Hematopoietic multipotent progenitor cell treated with erythropoietin and hydrocortisone succinate and interleukin-3 and kit ligand, for 4 days (in vitro differentiated cells): Measurements from ENCODE around the gene LGALS16.
"Not testable (repeated sequence)": the region's sequence is repeated elsewhere in the genome, so short reads cannot be mapped to it uniquely, and the experiment has no call there.

Source experiments
- DNase-seq: peaks from one replicate; pipeline ENCODE4 v3.0.0-alpha.2; 2015

LGALS16 gene, protein sequence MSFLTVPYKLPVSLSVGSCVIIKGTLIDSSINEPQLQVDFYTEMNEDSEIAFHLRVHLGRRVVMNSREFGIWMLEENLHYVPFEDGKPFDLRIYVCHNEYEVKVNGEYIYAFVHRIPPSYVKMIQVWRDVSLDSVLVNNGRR

DNA sequence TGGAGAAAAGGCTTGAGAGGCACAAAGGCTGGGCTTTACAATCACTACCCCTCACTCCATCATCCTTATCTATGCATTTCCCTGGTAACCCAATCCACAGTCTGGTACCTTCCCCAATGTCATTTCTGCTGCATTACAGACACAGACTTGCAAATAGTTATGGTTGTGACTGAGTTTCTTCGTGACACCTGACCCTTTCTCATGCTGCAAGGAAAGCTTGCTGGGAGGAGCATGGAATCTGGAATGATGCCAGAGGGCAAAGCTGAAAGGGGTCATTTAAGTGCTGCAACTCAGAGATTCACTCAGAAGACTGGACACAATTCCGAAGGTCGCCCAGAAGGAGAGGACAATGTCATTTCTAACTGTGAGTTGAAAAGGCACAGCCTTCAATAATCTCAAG, at the start of gene LGALS16:
Gene LGALS16, plus strand, starts transcription at position 301 of the 400 bp plus-strand sequence. Its CDS starts 49 bp downstream, at position 350.
- no peak for DNase-seq

DNA sequence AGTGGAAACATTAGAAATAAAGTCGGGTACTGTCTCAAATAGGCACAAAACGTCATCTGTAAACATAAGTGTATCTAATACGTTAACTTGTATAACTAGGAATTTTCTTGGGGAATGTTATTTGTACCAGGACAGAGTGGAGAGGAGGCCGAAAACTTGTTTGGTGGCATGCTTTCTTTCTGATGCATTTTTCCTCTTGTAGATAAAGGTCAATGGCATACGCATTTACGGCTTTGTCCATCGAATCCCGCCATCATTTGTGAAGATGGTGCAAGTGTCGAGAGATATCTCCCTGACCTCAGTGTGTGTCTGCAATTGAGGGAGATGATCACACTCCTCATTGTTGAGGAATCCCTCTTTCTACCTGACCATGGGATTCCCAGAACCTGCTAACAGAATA, 48.7 kb upstream of the LGALS16 start:
- no peak for DNase-seq

DNA sequence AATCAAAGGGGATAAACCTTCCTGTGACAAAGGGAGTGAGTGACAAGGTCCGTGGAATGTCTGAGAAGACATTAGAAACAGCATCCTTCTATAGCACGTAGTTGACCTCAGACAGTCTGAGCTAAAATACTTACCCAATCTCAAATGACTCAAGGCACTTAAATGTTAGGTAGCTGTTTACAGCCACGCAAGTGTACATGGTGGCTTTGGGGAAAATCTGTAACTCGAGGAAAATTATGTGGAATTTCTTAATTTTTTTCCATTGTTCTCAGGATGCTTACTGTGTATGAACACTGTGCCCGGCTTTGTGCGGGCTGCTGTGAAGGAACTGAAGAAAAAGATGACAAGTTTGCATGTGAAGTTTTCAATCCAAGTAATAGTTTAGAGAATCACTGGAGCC, 48.2 kb upstream of the LGALS16 start:
- no peak for DNase-seq

DNA sequence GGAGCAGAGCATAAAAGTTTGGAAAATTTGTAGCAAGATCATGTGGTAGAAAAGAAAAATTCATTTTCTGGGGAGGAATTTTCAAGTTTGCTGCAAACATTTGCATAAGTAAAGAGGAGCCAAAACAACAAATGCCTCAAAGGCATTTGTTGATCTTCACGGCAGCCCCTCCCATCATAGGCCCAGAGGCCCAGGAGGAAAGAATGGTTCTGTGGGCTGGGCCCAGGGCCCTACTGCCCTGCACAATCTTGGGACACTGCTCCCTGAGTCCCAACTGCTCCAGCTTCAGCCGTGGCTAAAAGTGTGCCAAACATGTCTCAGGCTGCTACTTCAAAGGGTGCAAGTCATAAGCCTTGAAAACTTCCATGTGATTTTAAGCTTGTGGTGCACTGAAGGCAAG, 42.1 kb upstream of the LGALS16 start:
- DNase-seq = no peak

DNA sequence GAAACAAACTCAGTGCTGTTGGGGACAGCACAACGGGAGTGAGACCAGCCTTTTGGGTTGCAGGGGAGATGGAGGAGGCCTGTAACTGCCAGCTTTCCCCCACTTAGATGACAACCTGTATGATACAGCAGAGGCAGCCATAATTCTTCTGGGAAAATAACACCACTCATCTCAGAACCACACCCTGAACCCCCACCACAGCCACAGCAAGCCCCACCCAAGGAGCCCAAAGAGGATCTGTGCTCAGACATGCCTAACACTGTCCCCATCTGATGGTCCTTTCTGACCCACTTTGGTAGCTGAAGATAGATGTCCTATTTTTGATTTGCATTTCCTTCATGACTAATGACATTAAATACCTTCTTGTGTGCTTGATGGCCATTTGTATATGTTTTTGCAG, 38.0 kb upstream of the LGALS16 start:
- DNase-seq = no peak

DNA sequence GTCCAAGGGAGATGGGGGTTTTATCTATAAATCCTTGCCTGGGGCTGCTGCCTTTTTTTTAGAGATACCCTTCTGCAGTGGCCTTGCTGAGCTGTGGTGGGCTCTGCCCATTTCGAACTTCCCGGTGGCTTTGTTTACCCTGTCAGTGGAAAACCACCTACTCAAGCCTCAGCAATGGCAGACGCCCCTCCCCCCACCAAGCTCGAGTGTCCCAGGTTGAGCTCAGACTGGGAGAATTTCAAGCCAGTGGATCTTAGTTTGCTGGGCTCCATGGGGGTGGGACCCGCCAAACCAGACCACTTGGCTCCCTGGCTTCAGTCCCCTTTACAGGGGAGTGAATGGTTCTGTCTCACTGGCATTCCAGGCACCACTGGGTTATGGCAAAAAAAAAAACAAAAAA, 31.8 kb upstream of the LGALS16 start:
- DNase-seq = no peak

DNA sequence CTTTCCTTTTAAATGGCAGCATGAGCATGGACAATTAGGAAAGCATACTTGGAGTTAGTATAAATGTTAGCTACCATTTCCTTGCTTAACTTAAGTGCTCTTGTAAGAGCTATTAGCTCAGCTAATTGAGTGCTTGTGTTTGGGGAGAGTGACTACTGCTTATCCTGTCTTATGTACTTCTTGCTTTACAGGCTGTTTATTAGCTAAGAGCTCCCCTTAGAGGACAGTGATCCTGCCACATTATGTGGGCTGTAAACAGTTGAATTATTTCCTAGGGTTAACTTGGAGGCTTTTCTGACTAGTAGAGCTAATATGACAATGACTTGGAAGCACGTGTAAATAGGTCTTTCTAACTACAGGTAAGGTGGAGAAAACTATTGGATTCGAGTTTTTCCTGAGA, 28.1 kb upstream of the LGALS16 start:
- peak; percentile 17 for DNase-seq

DNA sequence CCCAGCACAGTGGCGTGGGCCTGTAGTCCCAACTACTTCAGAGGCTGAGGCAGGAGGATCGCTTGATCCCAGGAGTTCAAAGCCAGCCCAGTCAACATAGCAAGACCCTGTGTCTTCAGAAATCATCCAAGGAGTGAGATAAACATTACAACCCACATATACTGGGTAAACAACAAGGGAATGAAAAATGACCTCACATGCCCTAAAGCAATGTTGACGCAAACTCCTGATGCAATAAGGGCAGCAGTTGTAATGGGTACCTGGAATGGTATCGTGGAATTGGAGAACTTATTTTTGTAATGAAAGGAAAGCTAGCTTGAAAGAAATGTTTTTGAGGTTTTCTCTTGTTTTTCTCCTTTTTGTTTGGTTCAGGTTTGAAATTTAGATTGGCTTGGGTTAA, 24.5 kb upstream of the LGALS16 start:
- DNase-seq = no peak

DNA sequence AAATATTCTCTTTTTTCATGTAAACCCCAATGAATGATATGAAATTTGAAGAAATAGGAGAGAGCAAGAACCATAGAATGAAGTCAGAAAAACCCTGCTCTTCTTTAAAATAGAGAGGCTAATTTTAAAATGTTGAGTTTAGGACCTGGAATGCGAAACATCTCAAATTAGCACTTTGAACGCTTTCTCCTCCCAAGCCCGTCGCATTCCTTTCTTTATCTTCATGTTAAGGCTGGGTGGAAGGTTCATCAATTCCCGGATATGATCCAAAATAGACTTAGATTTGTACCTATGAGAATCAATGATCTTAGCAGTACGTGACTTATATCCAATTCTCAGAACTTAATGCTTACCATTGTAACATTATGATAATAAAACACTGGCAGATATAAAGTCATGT, 24.1 kb upstream of the LGALS16 start:
- DNase-seq = no peak

DNA sequence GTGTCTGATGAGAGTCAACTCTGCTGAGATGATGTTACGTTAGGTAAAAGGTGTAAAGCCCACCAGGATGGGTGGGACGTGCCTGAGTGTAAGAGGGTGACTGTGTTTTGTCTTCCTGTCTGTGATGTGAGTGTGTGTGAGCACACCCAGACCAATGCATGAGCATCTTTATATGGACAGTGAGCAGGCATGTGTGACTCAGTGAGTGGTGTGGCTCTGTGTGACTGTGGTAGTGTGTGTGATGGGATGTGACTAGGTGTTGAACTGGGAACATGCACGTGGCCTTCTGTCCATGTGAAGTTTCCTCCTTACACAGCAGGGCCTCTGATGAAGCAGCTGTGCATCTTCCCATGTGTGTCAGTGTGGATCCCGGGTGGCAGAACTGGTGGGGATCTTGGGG, 17.8 kb upstream of the LGALS16 start:
- no peak for DNase-seq

DNA sequence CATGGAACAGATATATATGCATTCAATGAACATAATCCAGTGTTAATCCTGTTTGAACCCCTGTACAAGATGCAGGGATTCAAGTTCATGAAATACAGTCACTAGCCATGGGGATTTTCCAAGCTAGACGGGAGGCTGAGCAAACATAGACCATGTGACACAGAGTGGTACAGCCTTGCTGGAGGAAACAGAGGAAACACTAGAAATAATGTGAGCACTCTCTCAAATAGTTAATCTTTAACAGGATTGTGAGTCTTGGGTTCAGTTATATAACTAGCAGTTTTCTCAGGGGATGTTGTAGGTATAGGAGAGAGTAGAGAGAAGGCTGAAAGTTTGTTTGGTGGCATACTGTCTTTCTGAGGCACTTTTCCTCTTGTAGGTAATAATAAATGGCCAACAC, 13.9 kb upstream of the LGALS16 start:
- no peak for DNase-seq

DNA sequence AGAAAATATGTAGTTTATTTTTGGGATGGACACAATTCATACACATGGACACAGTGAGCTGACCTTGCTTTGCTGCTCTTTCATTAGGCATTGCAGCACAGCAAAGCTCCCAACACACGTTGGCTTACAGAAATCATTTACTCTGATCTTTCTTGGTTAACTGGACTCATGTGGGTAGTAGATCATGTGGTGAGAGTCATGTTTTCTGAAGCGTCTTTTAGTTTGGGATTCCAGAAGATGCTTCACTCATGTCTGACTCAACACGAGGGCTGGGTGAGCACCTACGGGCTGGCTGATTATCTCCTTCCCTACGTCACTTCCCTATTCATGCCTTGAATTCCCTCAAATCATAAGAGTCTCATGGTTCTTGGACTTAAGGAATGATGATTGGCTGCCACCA, 12.1 kb upstream of the LGALS16 start:
- DNase-seq = no peak

DNA sequence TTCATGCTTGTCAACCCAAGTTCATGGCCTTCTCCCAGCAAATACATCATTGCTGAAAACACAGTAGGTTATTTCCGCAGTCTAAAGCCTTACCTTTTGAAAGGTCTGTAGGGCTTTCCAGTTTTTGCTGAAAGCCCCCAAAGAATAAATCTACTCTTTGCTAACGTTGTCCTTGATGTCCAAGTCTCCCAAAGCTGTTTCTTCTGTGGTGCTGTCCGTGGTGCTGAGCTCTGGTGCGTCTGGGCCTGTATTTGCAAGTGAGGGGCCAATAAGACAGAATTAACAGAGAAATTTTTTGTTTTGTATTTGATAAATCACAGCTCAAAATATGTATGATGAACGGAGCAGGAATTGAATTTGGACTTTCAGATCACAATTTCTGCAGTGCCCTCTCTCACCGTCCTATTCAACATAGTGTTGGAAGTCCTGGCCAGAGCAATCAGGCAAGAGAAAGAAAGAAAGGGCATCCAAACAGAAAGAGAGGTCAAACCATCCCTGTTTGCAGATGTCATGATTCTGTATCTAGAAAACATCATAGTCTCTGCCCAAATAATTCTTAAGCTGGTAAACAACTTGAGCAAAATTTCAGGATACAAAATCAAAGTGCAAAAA, 9.8 kb upstream of the LGALS16 start:
- peak; percentile 58 for DNase-seq

DNA sequence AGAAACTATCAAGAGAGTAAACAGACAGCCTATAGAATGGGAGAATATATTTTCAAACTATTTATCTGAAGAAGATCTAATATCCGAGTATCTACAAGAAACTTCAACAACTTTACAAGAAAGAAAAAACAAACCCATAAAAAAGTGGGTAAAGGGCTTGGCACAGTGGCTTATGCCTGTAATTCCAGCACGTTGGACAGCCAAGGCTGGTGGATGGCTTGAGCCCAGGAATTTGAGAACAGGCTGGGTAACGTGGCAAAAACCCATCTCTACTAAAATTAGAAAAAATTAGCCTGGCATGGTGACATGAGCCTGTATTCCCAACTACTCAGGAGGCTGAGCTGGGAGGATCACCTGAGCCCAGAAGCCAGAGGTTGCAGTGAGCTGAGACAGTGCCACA, 7.8 kb upstream of the LGALS16 start:
- DNase-seq = no peak

DNA sequence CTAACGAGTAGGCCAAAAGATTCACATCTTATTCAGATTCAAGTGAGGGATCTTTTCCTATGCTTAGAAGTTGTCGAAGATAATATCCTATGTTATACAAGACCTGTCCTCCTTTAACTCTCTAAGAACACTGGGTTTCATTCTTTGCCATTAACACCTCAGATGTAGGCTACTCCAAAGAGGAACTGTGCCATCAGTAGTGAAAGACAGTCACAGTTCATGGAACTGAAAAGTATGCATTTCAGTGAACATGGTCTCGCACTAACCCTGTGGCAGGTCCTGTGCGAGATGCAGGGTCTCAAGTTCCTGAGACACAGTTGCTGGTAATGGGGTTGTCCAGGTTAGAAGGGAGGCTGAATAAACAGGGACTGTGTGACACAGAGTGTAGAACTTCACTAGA, 4.1 kb downstream of the LGALS16 start:
- DNase-seq = no peak

DNA sequence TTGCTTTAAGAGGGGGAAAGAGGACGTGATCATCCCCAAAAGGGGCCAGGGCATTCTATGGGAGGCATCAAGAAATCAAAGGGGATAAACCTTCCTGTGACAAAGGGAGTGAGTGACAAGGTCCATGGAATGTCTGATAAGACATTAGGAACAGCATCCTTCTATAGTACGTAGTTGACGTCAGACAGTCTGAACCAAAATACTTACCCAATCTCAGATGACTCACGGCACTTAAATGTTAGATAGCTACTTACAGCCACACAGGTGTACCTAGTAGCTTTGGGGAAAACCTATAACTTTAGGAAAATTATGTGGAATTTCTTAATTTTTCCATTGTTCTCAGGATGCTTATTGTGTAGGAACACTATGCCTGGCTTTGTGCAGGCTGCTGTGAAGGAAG, 4.9 kb downstream of the LGALS16 start:
- no peak for DNase-seq

DNA sequence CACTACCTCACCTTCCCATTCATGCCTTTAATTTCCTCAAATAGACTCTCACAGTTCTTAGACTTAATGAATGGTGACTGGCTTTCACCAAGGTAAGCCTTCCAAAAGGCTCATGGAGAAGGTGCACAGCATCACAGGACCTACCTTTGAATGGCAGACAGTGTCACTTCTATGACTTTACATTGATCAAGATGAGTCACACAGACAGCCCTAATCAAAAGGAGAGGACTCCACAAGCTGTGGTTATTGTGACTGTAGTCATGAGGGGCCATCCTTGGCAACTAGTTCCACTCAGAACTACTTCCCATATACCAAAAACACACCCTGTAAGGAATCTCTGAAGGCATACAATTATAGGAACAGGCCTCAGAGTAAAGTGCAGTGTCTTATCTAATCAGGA, 5.9 kb downstream of the LGALS16 start:
- DNase-seq = no peak

DNA sequence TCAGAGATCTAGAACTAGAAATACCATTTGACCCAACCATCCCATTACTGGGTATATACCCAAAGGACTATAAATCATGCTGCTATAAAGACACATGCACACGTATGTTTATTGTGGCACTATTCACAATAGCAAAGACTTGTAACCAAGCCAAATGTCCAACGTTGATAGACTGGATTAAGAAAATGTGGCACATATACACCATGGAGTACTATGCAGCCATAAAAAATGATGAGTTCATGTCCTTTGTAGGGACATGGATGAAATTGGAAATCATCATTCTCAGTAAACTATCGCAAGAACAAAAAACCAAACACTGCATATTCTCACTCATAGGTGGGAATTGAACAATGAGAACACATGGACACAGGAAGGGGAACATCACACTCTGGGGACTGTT, 14.1 kb downstream of the LGALS16 start:
- DNase-seq = not testable (repeated sequence)

DNA sequence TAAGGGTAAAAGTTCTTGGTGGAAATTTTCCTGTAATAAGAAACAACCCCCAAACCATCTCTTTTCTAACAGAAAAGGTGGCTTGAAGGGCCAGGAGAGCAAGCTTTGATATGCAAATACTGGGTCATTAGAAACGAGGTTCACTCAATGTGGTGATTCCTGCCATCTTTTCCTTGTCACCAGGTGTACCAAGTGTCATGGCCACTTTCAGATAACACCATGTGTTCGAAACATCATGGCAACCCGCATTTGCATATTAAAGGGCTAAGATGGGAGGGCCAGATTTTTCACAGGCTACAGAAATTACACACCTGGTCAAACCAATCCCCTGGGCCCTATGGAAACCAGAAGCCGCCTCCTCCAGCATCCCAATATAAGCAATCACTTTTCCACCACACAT, 15.3 kb downstream of the LGALS16 start:
- DNase-seq = no peak

DNA sequence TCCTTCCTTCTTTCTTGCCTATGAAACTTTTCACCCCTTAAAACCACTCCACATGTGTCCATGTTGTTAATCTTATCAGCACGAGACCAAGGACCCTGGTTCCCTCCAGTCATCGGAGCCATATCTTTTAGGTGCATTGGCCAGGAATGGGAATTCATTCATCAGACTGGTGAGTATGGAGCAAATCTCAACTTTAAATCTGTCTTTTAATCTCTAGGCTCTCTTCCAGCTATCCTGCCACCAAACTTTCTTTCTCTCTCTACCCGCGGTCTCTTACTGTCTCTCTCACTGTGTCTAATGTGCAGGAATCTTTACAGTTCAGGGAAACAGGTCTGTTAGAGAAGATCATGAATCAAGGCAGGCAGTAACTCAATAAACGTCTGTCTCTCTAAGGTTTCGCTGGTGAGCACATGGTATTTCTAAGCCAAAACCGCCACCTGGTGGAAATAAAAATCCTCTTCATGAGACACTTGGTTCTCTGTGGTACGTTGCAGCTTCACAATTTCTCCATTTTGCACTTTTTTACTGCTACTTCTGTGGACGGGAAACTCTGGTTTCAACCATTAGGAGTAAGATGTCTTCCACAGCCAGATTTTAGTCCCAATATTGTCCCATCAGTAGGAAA, 16.1 kb downstream of the LGALS16 start:
- DNase-seq = peak; percentile 84

DNA sequence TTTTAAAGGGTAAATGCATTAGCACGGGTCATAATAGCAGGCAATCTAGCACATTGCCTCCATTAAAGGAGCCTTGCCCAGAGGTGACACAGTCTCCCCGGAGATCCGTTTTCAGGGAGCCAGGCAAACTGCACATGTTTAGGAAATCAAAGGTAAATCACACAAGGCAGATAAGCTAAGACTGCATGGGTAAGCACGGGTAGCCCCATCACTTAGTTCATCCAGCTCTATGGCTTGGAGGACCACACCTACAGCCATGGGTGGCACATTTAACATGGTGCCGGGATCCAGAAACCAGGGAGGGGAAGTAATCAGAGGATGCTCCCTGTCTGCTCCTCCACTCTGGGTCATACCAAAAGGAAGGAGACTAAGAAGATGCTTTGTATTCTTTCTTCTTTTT, 16.8 kb downstream of the LGALS16 start:
- DNase-seq = no peak

DNA sequence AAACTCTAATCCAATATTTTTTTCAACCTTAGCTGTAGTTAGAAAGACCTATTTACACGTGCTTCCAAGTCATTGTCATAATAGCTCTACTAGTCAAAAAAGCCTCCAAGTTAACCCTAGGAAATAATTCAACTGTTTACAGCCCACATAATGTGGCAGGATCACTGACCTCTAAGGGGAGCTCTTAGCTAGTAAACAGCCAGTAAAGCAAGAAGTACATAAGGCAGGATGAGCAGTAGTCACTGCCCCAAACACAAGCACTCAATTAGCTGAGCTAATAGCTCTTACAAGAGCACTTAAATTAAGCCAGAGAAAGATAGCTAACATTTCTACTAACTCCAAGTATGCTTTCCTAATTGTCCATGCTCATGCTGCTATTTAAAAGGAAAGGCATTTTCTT, 18.1 kb downstream of the LGALS16 start:
- peak; percentile 63 for DNase-seq

DNA sequence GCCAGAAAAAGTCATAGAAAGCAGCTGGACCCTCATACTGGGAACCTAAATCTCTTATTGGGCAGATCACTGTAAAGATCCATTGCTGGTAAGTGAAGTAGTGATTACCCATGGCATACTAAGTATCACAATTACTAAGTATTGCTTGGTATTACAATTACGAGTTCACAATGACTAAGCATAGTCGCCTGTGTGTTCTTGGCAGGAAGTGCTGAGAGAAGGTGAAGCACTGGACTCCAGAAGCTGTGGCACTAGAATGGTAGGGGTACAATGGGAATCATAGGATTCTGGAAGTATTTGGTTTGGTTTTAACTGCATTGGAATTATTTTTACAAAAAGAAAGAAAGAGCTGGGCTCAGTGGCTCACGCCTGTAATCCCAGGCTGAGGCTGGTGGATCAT, 20.3 kb downstream of the LGALS16 start:
- DNase-seq = peak; percentile 35

DNA sequence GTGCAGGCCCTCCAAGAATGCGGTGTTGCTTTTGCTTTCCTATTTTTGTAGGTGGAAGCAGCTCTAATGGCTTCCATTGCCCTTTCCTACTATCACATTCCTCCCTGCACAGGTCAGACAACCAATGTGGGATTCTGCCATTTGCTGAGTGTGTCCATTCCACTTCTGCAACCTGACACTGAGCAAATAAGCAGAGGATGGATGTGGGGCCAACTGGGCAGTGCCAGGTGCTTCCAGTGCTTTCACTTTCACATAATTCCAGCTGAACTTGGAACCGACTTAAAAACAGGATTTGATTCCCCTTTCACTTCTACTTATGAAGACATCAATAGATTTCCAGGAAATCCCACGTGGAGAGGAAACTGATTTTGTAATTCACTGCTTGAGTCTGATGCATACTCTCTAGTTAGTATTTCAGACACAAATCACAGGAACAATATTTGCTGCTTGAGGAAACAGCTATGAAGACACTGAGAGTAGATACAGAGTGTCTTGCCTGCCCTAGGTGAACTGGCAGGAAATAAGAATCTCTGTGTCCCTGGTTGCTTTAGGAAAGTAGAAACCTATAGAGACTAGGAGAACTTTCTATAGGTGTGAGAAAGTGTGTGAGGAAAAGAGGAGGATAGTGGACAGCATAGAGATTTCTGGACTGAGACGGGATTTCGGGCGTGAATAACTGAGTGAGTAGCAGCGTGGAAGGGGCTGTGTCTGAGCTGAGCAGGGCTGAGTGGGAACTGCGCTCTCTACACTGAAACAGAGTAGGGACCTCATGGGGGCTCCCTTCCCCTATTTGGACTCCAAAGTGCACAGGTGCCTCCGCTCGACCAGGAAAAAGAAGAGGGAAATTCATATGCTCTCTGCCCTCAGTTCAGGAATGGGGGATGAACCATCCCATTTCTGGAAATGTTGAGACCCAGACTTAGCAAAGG, 22.5 kb downstream of the LGALS16 start:
- DNase-seq = no peak
